OCI-LY1 (cell line): ENCODE results near the gene VCL.

Source experiments
- CTCF ChIP-seq: fragments of 200-600 bp; sonication (generic), shearing (Covaris generic); IDR thresholded peaks from 2 replicates; pipeline ENCODE4 v1.5.1; 2017; ENCODE audit warnings: mild to moderate bottlenecking, antibody characterized with exemption, low read length, moderate library complexity, mixed read lengths
- EZH2 ChIP-seq: fragments of 200-600 bp; sonication (generic), shearing (Covaris generic); IDR thresholded peaks from 2 replicates; pipeline ENCODE4 v1.8.0; 2017; ENCODE audit warnings: borderline replicate concordance, mixed run types, mild to moderate bottlenecking, antibody characterized with exemption, low read length, moderate library complexity, mixed read lengths

GRCh38 chr10:73955719-73956118 is 42.2 kb upstream of the VCL start:
- TF ChIP-seq CTCF (no peak), EZH2 (no peak)
